WERI-Rb-1 (cell line): ENCODE data around the gene FARP2.

Experiments
- DNase-seq: peaks from one replicate; pipeline ENCODE4 v3.0.0-alpha.2; 2020
- H3K27ac ChIP-seq: fragments of 250-450 bp; sonication (Bioruptor Pico); 2 replicates; pipeline ENCODE4 v1.5.1; 2020; ENCODE audit warnings: mild to moderate bottlenecking, moderate library complexity
- H3K27me3 ChIP-seq: fragments of 250-450 bp; sonication (Bioruptor Pico); 2 replicates; pipeline ENCODE4 v1.5.1; 2021; ENCODE audit warnings: mild to moderate bottlenecking, low read depth, moderate library complexity; ENCODE audit not compliant: insufficient read depth, severe bottlenecking
- H3K36me3 ChIP-seq: fragments of 250-450 bp; sonication (Bioruptor Pico); 2 replicates; pipeline ENCODE4 v1.5.1; 2020; ENCODE audit warnings: mild to moderate bottlenecking, moderate library complexity
- H3K4me3 ChIP-seq: 2 replicates; pipeline ENCODE4 v1.5.1; 2011; ENCODE audit warnings: low read depth, mild to moderate bottlenecking, control low read depth, low read length
- H3K9me3 ChIP-seq: fragments of 250-450 bp; sonication (Bioruptor Pico); 2 replicates; pipeline ENCODE4 v1.5.1; 2021; ENCODE audit warnings: mild to moderate bottlenecking, moderate library complexity; ENCODE audit not compliant: severe bottlenecking
- CTCF ChIP-seq: IDR thresholded peaks from 2 replicates; pipeline ENCODE4 v1.5.1; 2011; ENCODE audit warnings: low read depth, mild to moderate bottlenecking, control low read depth, inconsistent platforms, low read length

The FARP2 gene

GRCh38 chr2:241530571-241530970 is 174.5 kb downstream of the FARP2 start:
- H3K9me3 ChIP-seq, result peaks cover 8% of the 10 kb centered on the region
- H3K36me3 ChIP-seq, result no peaks in the 10 kb centered on the region
- no peak overlapping the region for H3K4me3 ChIP-seq
- no peak overlapping the region for H3K27ac ChIP-seq
- DNase-seq, result no peak
- no peaks in the 10 kb centered on the region for H3K27me3 ChIP-seq
- TF ChIP-seq CTCF, result no peak

- Histone ChIP-seq H3K27ac (no peak overlapping the region), H3K9me3 (peaks cover 4% of the 10 kb centered on the region), H3K36me3 (no peaks in the 10 kb centered on the region), H3K27me3 (no peaks in the 10 kb centered on the region), H3K4me3 (no peak overlapping the region)
- no peak for TF ChIP-seq CTCF
- no peak for DNase-seq
Measured at GRCh38 chr2:241531161-241531722, 175.2 kb downstream of the FARP2 start.

- Histone ChIP-seq H3K27ac (no peak overlapping the region), H3K4me3 (no peak overlapping the region), H3K27me3 (no peaks in the 10 kb centered on the region), H3K9me3 (no peaks in the 10 kb centered on the region), H3K36me3 (no peaks in the 10 kb centered on the region)
- TF ChIP-seq CTCF, result no peak
- no peak for DNase-seq
Measured at GRCh38 chr2:241532168-241532567, 176.1 kb downstream of the FARP2 start.

GRCh38 chr2:241532733-241533601 is 176.9 kb downstream of the FARP2 start:
- Histone ChIP-seq H3K4me3 (no peak overlapping the region), H3K27ac (no peak overlapping the region), H3K9me3 (no peaks in the 10 kb centered on the region), H3K36me3 (no peaks in the 10 kb centered on the region), H3K27me3 (no peaks in the 10 kb centered on the region)
- no peak for TF ChIP-seq CTCF
- no peak for DNase-seq

GRCh38 chr2:241534293-241534692 is 178.2 kb downstream of the FARP2 start:
- Histone ChIP-seq H3K36me3 (no peaks in the 10 kb centered on the region), H3K9me3 (no peaks in the 10 kb centered on the region), H3K4me3 (no peak overlapping the region), H3K27ac (no peak overlapping the region), H3K27me3 (no peaks in the 10 kb centered on the region)
- DNase-seq, result no peak
- no peak for TF ChIP-seq CTCF
